HepG2 (cell line): ENCODE results near the gene DYDC2. TPM values are rescaled to one million over a fixed set of nuclear protein-coding genes. Genes with fewer than 3 reads are reported as not detected.
A peak's percentile ranks its signal among the peaks of the same experiment; 100 is the strongest.

ENCODE experiments used
- ASH2L ChIP-seq: fragments of 300-600, 200-600 bp; sonication (generic); IDR thresholded peaks from 2 replicates; pipeline ENCODE4 v1.7.0; 2017; ENCODE audit warnings: low read depth, mild to moderate bottlenecking, moderate library complexity, mixed read lengths, low read length; ENCODE audit not compliant: insufficient read length
- FOXJ3 ChIP-seq: sonication (generic); formaldehyde crosslinking; IDR thresholded peaks from 2 replicates; pipeline ENCODE4 v1.4.0; 2020; ENCODE audit warnings: missing genetic modification reagents, mild to moderate bottlenecking, borderline replicate concordance
- FUBP1 ChIP-seq: sonication (generic); formaldehyde crosslinking; IDR thresholded peaks from 2 replicates; pipeline ENCODE4 v1.5.1; 2020; ENCODE audit warnings: missing genetic modification reagents, mild to moderate bottlenecking, borderline replicate concordance
- HNRNPL ChIP-seq: fragments of 200-400 bp; formaldehyde crosslinking; IDR thresholded peaks from 2 replicates; pipeline ENCODE4 v1.6.1; 2017; ENCODE audit warnings: mild to moderate bottlenecking, low read depth, low read length
- KDM6A ChIP-seq: IDR thresholded peaks from 2 replicates; pipeline ENCODE4 v1.6.1; 2016; ENCODE audit warnings: low read depth
- MLX ChIP-seq: IDR thresholded peaks from 2 replicates; pipeline ENCODE4 v1.6.1; 2016
- NFRKB ChIP-seq: fragments of 450-650 bp; IDR thresholded peaks from 2 replicates; pipeline ENCODE4 v1.6.1; 2017
- PAWR ChIP-seq: sonication (generic); formaldehyde crosslinking; IDR thresholded peaks from 2 replicates; pipeline ENCODE4 v1.4.0; 2020; ENCODE audit warnings: missing genetic modification reagents, mild to moderate bottlenecking, borderline replicate concordance
- RBFOX2 ChIP-seq: fragments of 200-400 bp; formaldehyde crosslinking; IDR thresholded peaks from 2 replicates; pipeline ENCODE4 v1.6.1; 2017; ENCODE audit warnings: low read depth, mild to moderate bottlenecking, low read length
- REXO4 ChIP-seq: sonication (generic); formaldehyde crosslinking; IDR thresholded peaks from 2 replicates; pipeline ENCODE4 v1.8.0; 2022; ENCODE audit warnings: missing genetic modification reagents, mild to moderate bottlenecking, borderline replicate concordance
- SATB2 ChIP-seq: sonication (generic); formaldehyde crosslinking; IDR thresholded peaks from 2 replicates; pipeline ENCODE4 v1.5.0; 2020; ENCODE audit warnings: missing genetic modification reagents
- TEAD3 ChIP-seq: optimal IDR thresholded peaks from 2 replicates; pipeline ENCODE3; 2016; ENCODE audit warnings: borderline replicate concordance
- ZBTB38 ChIP-seq: sonication (generic); formaldehyde crosslinking; IDR thresholded peaks from 2 replicates; pipeline ENCODE4 v1.5.1; 2020; ENCODE audit warnings: mild to moderate bottlenecking, missing genetic modification reagents
- ZNF350 ChIP-seq: sonication (generic); formaldehyde crosslinking; IDR thresholded peaks from 2 replicates; pipeline ENCODE4 v1.4.0; 2020; ENCODE audit warnings: mild to moderate bottlenecking, low read depth, missing genetic modification reagents, borderline replicate concordance
- ZNF737 ChIP-seq: sonication (generic); formaldehyde crosslinking; IDR thresholded peaks from 2 replicates; pipeline ENCODE4 v1.5.0; 2020; ENCODE audit warnings: missing genetic modification reagents, mild to moderate bottlenecking, borderline replicate concordance
- ZNF772 ChIP-seq: sonication (generic); formaldehyde crosslinking; IDR thresholded peaks from 2 replicates; pipeline ENCODE4 v1.5.0; 2020; ENCODE audit warnings: mild to moderate bottlenecking, missing genetic modification reagents
- ZNF841 ChIP-seq: sonication (generic); formaldehyde crosslinking; IDR thresholded peaks from 2 replicates; pipeline ENCODE4 v1.8.1; 2023; ENCODE audit warnings: missing genetic modification reagents, borderline replicate concordance
- polyA plus RNA-seq, 8 experiments: library from polyadenylated mRNA; depleted of rRNA in 3 of 8; stranded (reverse) in 7 of 8; unstranded in 1 of 8; fragments of >200 nt; fragmentation: Illumina TruSeq in 4 of 8; extraction: Trizol in 4 of 8; gene quantifications; 2 replicates each; pipeline versions ENCODE4 v1.2.1 to v1.2.3, GENCODE V29; 2011 to 2016; ENCODE audit warnings: low read depth in 4 of 8, missing spikeins in 1 of 8, mixed read lengths in 1 of 8; ENCODE audit not compliant: insufficient read depth in 1 of 8
- total RNA-seq, 5 experiments: library from RNA; depleted of rRNA; stranded (reverse); fragments of >200 nt; fragmentation: Illumina TruSeq; extraction: Trizol; gene quantifications; 2 replicates each; pipeline ENCODE4 v1.2.3, GENCODE V29; 2016; ENCODE audit warnings: low read depth in 1 of 5
- TF ChIP-seq, protein P1 (sequence below): IDR thresholded peaks from 2 replicates; pipeline ENCODE4 v1.6.1; 2012; ENCODE audit warnings: low read length, improper control_type of control experiment
- TF ChIP-seq, protein P2 (sequence below): sonication (generic); formaldehyde crosslinking; IDR thresholded peaks from 2 replicates; pipeline ENCODE4 v1.4.0; 2020; ENCODE audit warnings: missing genetic modification reagents, borderline replicate concordance

Gene DYDC2
- total and polyA plus RNA-seq, 2 of the 13 experiments (the other 11 are each of a cell fraction or from before 2014, with no cell fraction given): 0.98 to 2.3 TPM

- TF ChIP-seq FUBP1 (CRISPR knock-in tag): no peak
- TF ChIP-seq, protein P1, sequence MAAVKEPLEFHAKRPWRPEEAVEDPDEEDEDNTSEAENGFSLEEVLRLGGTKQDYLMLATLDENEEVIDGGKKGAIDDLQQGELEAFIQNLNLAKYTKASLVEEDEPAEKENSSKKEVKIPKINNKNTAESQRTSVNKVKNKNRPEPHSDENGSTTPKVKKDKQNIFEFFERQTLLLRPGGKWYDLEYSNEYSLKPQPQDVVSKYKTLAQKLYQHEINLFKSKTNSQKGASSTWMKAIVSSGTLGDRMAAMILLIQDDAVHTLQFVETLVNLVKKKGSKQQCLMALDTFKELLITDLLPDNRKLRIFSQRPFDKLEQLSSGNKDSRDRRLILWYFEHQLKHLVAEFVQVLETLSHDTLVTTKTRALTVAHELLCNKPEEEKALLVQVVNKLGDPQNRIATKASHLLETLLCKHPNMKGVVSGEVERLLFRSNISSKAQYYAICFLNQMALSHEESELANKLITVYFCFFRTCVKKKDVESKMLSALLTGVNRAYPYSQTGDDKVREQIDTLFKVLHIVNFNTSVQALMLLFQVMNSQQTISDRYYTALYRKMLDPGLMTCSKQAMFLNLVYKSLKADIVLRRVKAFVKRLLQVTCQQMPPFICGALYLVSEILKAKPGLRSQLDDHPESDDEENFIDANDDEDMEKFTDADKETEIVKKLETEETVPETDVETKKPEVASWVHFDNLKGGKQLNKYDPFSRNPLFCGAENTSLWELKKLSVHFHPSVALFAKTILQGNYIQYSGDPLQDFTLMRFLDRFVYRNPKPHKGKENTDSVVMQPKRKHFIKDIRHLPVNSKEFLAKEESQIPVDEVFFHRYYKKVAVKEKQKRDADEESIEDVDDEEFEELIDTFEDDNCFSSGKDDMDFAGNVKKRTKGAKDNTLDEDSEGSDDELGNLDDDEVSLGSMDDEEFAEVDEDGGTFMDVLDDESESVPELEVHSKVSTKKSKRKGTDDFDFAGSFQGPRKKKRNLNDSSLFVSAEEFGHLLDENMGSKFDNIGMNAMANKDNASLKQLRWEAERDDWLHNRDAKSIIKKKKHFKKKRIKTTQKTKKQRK: no peak
- no peak for TF ChIP-seq ZNF772
- TF ChIP-seq KDM6A (CRISPR knock-in tag): no peak
- TF ChIP-seq ZNF841 (CRISPR knock-in tag): no peak
- no peak for TF ChIP-seq ZNF737
- TF ChIP-seq RBFOX2: no peak
- TF ChIP-seq SATB2 (CRISPR knock-in tag): no peak
- TF ChIP-seq ZNF350 (CRISPR knock-in tag): peak; percentile 67; the same call in 1 of the 2 replicates
- TF ChIP-seq ASH2L: no peak
- TF ChIP-seq PAWR (CRISPR knock-in tag): no peak
- TF ChIP-seq, protein P2, sequence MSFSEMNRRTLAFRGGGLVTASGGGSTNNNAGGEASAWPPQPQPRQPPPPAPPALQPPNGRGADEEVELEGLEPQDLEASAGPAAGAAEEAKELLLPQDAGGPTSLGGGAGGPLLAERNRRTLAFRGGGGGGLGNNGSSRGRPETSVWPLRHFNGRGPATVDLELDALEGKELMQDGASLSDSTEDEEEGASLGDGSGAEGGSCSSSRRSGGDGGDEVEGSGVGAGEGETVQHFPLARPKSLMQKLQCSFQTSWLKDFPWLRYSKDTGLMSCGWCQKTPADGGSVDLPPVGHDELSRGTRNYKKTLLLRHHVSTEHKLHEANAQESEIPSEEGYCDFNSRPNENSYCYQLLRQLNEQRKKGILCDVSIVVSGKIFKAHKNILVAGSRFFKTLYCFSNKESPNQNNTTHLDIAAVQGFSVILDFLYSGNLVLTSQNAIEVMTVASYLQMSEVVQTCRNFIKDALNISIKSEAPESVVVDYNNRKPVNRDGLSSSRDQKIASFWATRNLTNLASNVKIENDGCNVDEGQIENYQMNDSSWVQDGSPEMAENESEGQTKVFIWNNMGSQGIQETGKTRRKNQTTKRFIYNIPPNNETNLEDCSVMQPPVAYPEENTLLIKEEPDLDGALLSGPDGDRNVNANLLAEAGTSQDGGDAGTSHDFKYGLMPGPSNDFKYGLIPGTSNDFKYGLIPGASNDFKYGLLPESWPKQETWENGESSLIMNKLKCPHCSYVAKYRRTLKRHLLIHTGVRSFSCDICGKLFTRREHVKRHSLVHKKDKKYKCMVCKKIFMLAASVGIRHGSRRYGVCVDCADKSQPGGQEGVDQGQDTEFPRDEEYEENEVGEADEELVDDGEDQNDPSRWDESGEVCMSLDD (CRISPR knock-in tag): no peak
- TF ChIP-seq TEAD3 (CRISPR knock-in tag): no peak
- no peak for TF ChIP-seq FOXJ3 (CRISPR knock-in tag)
- no peak for TF ChIP-seq NFRKB
- no peak for TF ChIP-seq REXO4 (CRISPR knock-in tag)
- TF ChIP-seq MLX (CRISPR knock-in tag): no peak
- TF ChIP-seq ZBTB38 (CRISPR knock-in tag): 0 out of 2 replicates have a peak, but pooled peaks have one; percentile 20
- no peak for TF ChIP-seq HNRNPL
These were observed 54.7 kb downstream of the DYDC2 start (continued) for GRCh38 chr10:80411267-80411668.
